Fibroblast of pulmonary artery (primary cell): ENCODE measurements around the gene CA6.

Source experiments
- DNase-seq: peaks from one replicate; pipeline ENCODE4 v3.0.0-alpha.2; 2010; ENCODE audit warnings: low read depth
- H3K4me3 ChIP-seq: replicated peaks from 2 replicates; pipeline ENCODE4 v1.5.1; 2011; ENCODE audit warnings: low read depth, mild to moderate bottlenecking, control low read depth, low read length, moderate library complexity
- CTCF ChIP-seq: IDR thresholded peaks from 2 replicates; pipeline ENCODE4 v1.5.1; 2011; ENCODE audit warnings: mild to moderate bottlenecking, control low read depth, low read length, inconsistent platforms; ENCODE audit errors: missing control alignments

CA6 gene

DNA sequence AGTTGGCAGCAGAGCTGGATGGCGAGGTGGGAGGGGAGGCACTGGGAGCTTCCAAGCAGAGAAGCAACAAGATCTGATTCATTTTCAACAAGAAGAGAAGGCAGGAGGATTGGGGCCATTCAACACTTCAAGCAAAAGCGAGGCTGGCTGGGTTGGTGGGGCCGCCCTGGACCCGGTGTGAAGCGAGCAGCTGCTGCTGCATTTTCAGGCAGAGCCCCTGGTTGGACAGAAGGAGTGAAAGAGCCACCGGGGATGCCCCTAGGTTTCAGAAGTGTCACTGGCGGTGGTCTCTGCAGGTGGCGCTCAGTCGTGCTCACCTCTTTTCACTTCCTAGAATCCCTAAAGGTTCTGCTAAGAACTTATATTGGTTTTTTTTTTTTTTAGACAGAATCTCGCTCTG lies 62.6 kb downstream of the CA6 start:
- no peak for TF ChIP-seq CTCF
- no peak for DNase-seq
- no peak overlapping the region for H3K4me3 ChIP-seq

DNA sequence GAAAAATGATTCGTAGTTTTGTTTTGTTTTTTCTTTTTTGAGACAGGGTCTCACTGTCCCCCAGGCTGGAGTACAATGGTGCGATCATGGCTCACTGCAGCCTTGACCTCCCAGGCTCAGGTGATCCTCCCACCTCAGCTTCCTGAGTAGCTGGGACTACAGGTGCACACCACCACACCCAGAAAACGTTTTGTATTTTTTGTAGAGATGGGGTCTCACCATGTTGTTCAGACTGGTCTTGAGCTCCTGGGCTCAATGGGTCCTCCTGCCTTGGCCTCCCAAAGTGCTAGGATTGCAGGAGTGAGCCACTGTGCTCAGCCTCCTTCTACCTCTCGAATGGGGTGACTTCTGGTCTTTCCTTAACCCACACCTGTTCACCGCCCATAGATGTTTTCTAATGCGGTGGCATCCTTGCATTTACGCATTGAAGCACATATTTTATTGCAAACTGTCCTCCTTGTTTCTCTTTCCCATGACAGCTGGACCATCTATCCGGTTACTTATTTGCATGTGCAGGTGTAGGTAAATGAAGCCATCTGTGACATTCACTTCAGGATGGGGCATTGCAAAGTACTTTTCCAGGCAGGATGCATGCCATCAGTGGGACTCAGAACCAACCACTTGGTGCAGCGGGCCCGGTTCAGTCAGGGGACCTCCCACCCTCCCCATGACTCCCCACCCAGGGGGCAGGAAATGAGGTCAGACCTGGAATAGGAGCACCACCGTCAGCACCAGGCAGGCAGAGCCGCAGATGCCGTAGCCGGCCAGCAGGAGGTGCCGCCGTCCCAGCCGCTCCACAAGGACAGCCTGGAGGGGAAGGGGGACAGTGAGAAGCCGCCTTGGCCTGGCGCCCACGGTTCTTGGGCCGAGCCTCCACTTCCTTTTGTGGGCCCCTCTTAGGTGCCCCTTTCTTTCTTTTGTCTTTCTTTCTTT lies 64.0 kb downstream of the CA6 start:
- peak; percentile 68 for TF ChIP-seq CTCF
- peak; percentile 43 for DNase-seq

DNA sequence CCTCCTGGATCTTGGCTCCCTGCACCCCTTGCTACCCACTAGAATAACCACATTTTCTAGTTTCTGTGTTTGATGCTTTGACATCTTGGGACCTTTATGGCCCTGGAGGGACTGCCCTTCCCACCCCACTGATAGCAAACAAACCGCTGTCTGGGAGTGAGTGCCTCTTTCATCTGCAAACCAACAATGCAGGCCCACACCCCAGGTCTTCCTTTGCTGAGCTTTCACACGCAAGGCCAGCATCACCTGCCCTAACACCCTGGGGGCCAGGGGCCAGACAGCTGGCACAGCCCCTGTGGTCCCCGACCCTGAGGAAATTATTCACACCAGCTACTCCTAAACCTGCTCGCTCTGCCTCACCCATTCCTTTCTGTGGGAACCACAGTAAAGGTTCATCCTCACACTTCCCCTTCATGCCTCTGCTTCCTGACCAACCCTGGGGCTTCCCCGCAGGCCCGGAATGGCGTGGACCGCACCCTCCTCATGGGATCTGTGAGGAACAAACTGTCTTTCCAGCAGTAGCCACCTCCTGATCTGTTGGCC lies 65.2 kb downstream of the CA6 start:
- no peak overlapping the region for H3K4me3 ChIP-seq
- no peak for TF ChIP-seq CTCF
- no peak for DNase-seq

More for the DNA sequence above, 64.0 kb downstream of the CA6 start:
- H3K4me3 ChIP-seq: no peak overlapping the region

- H3K4me3 ChIP-seq: no peak overlapping the region
- no peak for TF ChIP-seq CTCF
- no peak for DNase-seq
Observed at GRCh38 chr1:9013819-9014218, 68.2 kb downstream of the CA6 start.

DNA sequence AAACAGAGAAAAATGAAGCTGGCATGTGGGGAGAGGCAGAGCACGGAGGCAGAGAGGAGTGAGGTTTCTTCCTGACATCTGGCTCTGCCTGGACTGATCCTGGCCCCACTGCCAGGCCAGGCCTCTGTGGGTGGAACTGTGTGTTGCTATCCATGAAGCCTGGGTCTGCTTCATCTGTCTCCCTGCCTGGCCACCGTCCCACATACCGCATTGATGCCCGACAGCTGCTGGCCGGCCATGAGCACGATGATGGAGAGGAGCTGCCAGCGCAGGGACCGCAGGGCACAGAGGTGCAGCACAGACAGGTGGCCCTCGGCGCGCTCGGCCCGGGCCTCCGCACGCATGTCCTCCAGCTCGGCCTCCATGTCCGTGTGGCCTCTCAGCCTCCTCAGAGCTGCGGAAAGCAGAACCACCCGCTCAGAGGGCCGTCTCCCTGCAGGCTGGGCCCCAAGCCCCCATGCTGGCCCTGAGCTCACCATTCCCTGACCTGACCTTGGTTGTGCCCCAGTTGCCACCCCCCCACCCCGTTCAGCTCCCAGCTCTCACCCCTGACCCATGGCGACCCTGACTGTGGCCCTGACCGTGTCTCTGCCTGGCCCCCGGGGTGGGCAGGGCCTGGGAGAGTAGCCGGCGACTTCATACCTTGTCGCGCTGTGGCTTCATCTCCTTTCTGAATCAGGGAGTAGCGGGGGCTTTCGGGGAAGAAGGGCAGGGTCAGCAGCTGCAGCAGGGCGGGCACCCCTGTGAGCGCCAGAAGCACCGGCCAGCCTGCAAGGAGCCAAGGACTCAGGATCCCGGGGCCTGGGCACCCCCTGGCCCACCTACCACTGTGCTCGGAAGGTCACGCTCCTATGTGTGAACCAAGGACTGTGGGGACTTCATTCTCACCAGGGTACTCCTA lies 69.1 kb downstream of the CA6 start:
- no peak overlapping the region for H3K4me3 ChIP-seq
- no peak for TF ChIP-seq CTCF
- no peak for DNase-seq

DNA sequence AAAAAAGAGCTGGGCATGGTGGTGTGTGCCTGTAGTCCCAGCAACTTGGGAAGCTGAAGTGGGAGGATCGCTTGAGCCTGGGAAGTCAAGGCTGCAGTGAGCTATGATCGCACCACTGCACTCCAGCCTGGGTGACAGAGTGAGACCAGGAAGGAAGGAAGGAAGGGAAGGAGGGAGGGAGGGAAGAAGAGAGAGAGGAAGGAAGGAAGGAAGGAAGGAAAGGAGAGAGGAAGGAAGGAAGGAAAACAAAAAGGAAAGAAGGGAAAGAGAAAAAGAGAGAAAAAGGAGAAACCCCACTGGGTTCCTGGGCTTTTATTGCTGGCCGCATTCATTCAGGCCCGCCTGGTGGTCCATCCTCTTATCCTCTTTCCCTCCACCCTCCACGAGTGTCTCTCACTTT lies 70.8 kb downstream of the CA6 start:
- TF ChIP-seq CTCF: no peak
- H3K4me3 ChIP-seq: no peak overlapping the region
- no peak for DNase-seq
